Bone marrow (tissue), 2 donors: ENCODE measurements around the gene RPTN.

Source experiments
- DNase-seq, 2 donors: peaks; one replicate each; lab custom pipeline; 2025; lab: John Stamatoyannopoulos, UW

The RPTN gene

GRCh38 chr1:152111515-152111968, 47.5 kb downstream of the RPTN start:
- DNase-seq = no peak

- no peak for DNase-seq
Observed at GRCh38 chr1:152110860-152111514, 48.0 kb downstream of the RPTN start.

DNA sequence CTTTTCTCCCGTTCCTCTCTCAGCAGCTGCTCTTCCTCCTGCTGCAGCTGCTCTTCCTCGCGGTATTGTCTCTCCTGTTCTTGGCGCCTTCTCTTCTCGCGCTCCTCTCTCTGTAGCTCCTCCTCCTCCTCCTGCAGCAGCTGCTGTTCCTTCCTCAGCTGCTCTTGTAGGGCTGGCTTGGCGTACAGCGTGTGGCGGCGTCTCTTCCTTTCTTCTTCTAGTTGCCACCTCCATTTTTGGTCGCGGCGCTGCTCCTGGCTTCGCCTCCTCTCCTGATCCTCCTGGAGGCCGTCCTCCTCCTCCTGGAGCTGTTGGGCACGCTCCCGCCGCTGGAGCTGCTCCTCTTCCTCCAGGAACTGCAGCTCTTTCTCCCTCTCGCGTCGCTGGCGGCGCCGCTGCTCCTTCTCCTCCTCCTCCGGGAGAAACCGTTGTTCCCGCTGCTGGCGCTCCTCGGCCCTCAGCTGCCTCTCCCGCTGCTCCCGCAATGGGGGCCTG, 48.6 kb downstream of the RPTN start:
- no peak for DNase-seq

GRCh38 chr1:152109998-152110294, 49.1 kb downstream of the RPTN start:
- no peak for DNase-seq

- DNase-seq = no peak
Observed at GRCh38 chr1:152109231-152109997, 49.6 kb downstream of the RPTN start.

DNA sequence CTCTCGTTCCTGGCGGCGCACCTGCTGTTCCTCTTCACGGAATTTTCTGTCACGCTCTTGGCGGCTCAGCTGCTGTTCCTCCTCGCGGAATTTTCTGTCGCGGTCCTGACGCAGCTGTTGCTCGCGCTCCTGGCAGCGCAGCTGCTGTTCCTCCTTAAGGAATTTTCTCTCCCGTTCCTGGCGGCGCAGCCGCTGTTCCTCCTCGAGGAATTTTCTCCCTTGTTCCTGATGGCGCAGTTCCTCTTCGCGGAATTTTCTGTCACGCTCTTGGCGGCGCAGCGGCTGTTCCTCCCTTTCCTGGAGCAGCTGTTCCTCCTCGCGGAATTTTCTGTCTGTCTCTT, 50.2 kb downstream of the RPTN start:
- no peak for DNase-seq

DNA sequence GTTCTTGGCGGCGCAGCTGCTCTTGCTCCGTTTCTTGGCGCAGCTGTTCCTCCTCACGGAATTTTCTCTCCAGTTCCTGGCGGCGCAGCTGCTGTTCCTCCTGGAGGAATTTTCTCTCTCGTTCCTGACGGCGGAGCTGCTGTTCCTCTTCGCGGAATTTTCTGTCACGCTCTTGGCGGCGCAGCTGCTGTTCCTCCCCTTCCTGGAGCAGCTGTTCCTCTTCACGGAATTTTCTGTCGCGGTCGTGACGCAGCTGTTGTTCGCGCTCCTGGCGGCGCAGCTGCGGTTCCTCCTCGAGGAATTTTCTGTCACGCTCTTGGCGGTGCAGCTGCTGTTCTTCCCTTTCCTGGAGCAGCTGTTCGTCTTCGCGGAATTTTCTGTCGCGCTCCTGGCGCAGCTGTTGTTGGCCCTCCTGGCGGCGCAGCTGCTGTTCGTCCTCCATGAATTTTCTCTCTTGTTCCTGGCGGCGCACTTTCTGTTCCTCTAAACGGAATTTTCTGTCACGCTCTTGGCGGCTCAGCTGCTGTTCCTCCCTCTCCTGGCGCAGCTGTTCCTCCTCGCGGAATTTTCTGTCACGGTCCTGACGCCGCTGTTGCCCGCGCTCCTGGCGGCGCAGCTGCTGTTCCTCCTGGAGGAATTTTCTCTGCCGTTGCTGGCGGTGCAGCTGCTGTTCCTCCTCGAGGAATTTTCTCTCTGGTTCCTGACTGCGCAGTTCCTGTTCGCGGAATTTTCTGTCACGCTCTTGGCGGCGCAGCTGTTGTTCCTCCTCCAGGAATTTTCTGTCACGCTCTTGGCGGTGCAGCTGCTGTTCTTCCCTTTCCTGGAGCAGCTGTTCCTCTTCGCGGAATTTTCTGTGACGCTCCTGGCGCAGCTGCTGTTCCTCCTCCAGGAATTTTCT, 50.8 kb downstream of the RPTN start:
- no peak for DNase-seq

- no peak for DNase-seq
Observed at GRCh38 chr1:152107031-152107983, 51.7 kb downstream of the RPTN start.

DNA sequence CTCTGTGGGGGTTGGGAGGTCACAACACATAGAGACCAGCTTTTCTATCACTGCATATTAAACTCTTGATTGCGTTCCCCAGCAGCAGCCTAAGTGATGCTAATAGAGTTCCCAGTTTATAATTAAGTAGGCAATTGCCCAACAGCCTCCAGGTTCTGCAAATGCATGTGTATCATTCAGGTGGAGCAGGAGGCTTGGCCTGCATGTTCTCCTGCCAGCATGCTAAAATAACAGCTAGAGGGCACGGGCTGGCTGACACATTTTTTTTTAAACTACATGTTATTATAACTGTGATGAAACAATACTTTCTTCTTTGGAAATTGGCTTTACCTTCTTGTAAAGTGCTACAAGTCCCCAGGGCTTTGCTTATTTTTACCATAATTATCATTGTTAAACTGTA, 54.2 kb downstream of the RPTN start:
- no peak for DNase-seq
